Esophagus muscularis mucosa (tissue), 3 donors: Measurements from ENCODE around the gene CCDC14.

Experiments
- CTCF ChIP-seq, 3 experiments: fragments of 200-600 bp in 2 of 3; fragments of 450-650 bp in 1 of 3; sonication (generic) in 2 of 3; IDR thresholded peaks; one replicate each; pipeline ENCODE4 v1.5.1; 2017 to 2019; ENCODE audit warnings: antibody characterized with exemption in 3 of 3, mild to moderate bottlenecking in 2 of 3, moderate library complexity in 1 of 3
- POLR2A ChIP-seq: fragments of 450-650 bp; IDR thresholded peaks from one replicate; pipeline ENCODE4 v1.6.1; 2017; ENCODE audit warnings: antibody characterized with exemption, moderate library complexity, mild to moderate bottlenecking, low read depth

DNA sequence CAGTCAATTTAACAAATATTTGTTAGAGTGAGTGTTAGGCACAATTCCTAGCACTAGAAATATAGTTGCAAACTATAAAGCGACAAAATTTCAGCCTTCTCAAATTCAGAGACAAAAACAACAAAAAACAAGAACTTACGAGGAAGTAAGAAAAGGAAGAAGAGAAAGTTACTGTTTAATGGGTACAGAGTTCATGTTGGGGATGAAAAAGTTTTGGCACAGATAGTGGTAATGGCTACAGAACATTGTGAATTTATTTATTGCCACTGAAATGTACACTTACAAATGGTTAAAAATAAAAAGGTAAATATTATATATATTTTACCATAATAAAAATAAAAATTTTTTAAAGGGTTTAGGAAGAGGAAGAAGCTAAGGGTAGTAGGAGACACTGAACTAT, 21.3 kb downstream of the CCDC14 start:
- no peak for TF ChIP-seq CTCF (IDR thresholded peaks at IDR 0.05)
- TF ChIP-seq POLR2A: no peak
